Activated CD4-positive, alpha-beta T cell treated with anti-CD3 and anti-CD28 coated beads, Interleukin-2, amount 50 U/mL, for 16 hours (primary cell): Measurements from ENCODE around the gene RIN3.

Experiments
- DNase-seq: peaks from one replicate; pipeline ENCODE4 v3.0.0-alpha.2; 2020

The RIN3 gene

GRCh38 chr14:92487513-92488133, 26.0 kb upstream of the RIN3 start:
- no peak for DNase-seq

GRCh38 chr14:92489394-92490238, 24.0 kb upstream of the RIN3 start:
- DNase-seq = no peak

- no peak for DNase-seq
Observed at GRCh38 chr14:92490239-92490959, 23.2 kb upstream of the RIN3 start.

GRCh38 chr14:92491782-92492181, 21.8 kb upstream of the RIN3 start:
- no peak for DNase-seq

- no peak for DNase-seq
Observed at GRCh38 chr14:92492258-92492657, 21.3 kb upstream of the RIN3 start.

GRCh38 chr14:92493024-92493423, 20.6 kb upstream of the RIN3 start:
- no peak for DNase-seq

GRCh38 chr14:92493492-92493891, 20.1 kb upstream of the RIN3 start:
- no peak for DNase-seq

GRCh38 chr14:92494512-92494911, 19.1 kb upstream of the RIN3 start:
- DNase-seq = no peak

GRCh38 chr14:92495027-92495426, 18.6 kb upstream of the RIN3 start:
- no peak for DNase-seq

- no peak for DNase-seq
Observed at GRCh38 chr14:92496191-92496857, 17.3 kb upstream of the RIN3 start.

- DNase-seq = no peak
Observed at GRCh38 chr14:92497391-92497790, 16.2 kb upstream of the RIN3 start.

- DNase-seq = no peak
Observed at GRCh38 chr14:92499234-92499633, 14.3 kb upstream of the RIN3 start.

GRCh38 chr14:92500491-92500941, 13.1 kb upstream of the RIN3 start:
- DNase-seq = no peak

- no peak for DNase-seq
Observed at GRCh38 chr14:92501891-92502351, 11.7 kb upstream of the RIN3 start.

- no peak for DNase-seq
Observed at GRCh38 chr14:92502541-92503286, 10.9 kb upstream of the RIN3 start.

GRCh38 chr14:92503756-92504491, 9.7 kb upstream of the RIN3 start:
- DNase-seq = no peak

GRCh38 chr14:92505826-92506225, 7.8 kb upstream of the RIN3 start:
- DNase-seq = no peak

- DNase-seq = no peak
Observed at GRCh38 chr14:92506231-92506630, 7.3 kb upstream of the RIN3 start.

- no peak for DNase-seq
Observed at GRCh38 chr14:92507174-92507768, 6.3 kb upstream of the RIN3 start.

GRCh38 chr14:92510972-92511371, 2.6 kb upstream of the RIN3 start:
- no peak for DNase-seq
